Karpas-422 (cell line): ENCODE data around the gene DLD. TPM values are rescaled to one million over a fixed set of nuclear protein-coding genes. Genes with fewer than 3 reads are reported as not detected.

Experiments used
- DNase-seq: peaks from one replicate; pipeline ENCODE4 v3.0.0-alpha.2; 2015
- H2AFZ ChIP-seq: fragments of 200-600 bp; sonication (generic); 2 replicates; pipeline ENCODE4 v1.6.1; 2014; ENCODE audit warnings: antibody characterized with exemption, low read length, mixed read lengths
- H3K27ac ChIP-seq: fragments of 200-600 bp; sonication (generic); 2 replicates; pipeline ENCODE4 v1.5.1; 2014; ENCODE audit warnings: mild to moderate bottlenecking, low read length, moderate library complexity
- H3K27me3 ChIP-seq: fragments of 200-600 bp; sonication (generic); 2 replicates; pipeline ENCODE4 v1.6.1; 2014; ENCODE audit warnings: low read length, mixed read lengths
- H3K36me3 ChIP-seq: fragments of 200-600 bp; sonication (generic); 2 replicates; pipeline ENCODE4 v1.6.1; 2014; ENCODE audit warnings: low read length, mixed read lengths; ENCODE audit not compliant: insufficient read depth
- H3K4me1 ChIP-seq: fragments of 200-600 bp; sonication (generic); 2 replicates; pipeline ENCODE4 v1.6.1; 2014; ENCODE audit warnings: mild to moderate bottlenecking, low read length, mixed read lengths
- H3K4me2 ChIP-seq: fragments of 200-600 bp; sonication (generic); 2 replicates; pipeline ENCODE4 v1.6.1; 2014; ENCODE audit warnings: low read length, low read depth, mild to moderate bottlenecking; ENCODE audit not compliant: poor library complexity, severe bottlenecking
- H3K4me3 ChIP-seq: fragments of 200-600 bp; sonication (generic); 2 replicates; pipeline ENCODE4 v1.5.1; 2014; ENCODE audit warnings: mild to moderate bottlenecking, antibody characterized with exemption, low read length, mixed read lengths
- H3K79me2 ChIP-seq: fragments of 200-600 bp; sonication (generic); 2 replicates; pipeline ENCODE4 v1.6.1; 2014; ENCODE audit warnings: mild to moderate bottlenecking, low read length, mixed read lengths
- H3K9ac ChIP-seq: fragments of 200-600 bp; sonication (generic); 2 replicates; pipeline ENCODE4 v1.6.0; 2014; ENCODE audit warnings: low read length
- H3K9me2 ChIP-seq: fragments of 200-600 bp; sonication (generic), shearing (Covaris generic); replicated peaks from 2 replicates; pipeline ENCODE4 v1.6.0; 2014; ENCODE audit warnings: mild to moderate bottlenecking, low read length, moderate library complexity; ENCODE audit not compliant: insufficient read depth
- H3K9me3 ChIP-seq: fragments of 300-700, 200-600 bp; sonication (generic); 2 replicates; pipeline ENCODE4 v1.6.1; 2014; ENCODE audit warnings: low read length, mixed read lengths
- H4K20me1 ChIP-seq: fragments of 200-600 bp; sonication (generic); 2 replicates; pipeline ENCODE4 v1.6.1; 2014; ENCODE audit warnings: mild to moderate bottlenecking, antibody characterized with exemption, low read length, low read depth; ENCODE audit not compliant: insufficient read depth
- total RNA-seq: library from RNA; depleted of rRNA; stranded (reverse); fragments of >200 nt; shearing (Covaris generic); gene quantifications from 2 replicates; pipeline ENCODE4 v1.2.3, GENCODE V29; 2014; ENCODE audit warnings: low replicate concordance

The DLD gene
- total RNA-seq, 1 experiment from 2014 or later: 103 TPM

DNA sequence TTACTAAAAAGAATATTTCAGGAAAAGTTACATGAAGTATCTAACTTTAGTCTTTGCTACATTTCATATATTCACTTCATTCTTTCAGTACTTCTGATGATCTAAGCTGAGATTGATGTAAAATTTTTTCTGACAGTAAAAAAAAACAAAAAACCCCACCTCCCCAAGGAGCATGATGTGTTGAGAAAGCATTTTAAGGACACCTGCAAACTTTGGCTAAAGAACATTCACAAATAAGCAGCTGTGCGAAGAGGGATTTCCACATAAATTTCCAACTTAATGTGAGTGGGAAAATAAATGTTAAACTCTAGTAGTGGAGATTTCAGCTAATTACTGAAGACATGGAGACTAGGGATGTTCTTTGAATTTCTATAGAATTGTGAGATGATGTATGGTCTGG, 35.5 kb downstream of the DLD start:
- Histone ChIP-seq H3K4me3 (no peak overlapping the region), H3K9me2 (no peaks in the 10 kb centered on the region), H3K4me1 (peaks cover 23% of the 10 kb centered on the region), H4K20me1 (no peaks in the 10 kb centered on the region), H3K4me2 (no peak overlapping the region), H3K9ac (no peak overlapping the region), H2AFZ (no peak overlapping the region), H3K27ac (no peak overlapping the region), H3K79me2 (peaks cover 13% of the 10 kb centered on the region; the same call in 1 of the 2 replicates), H3K36me3 (peaks cover 31% of the 10 kb centered on the region), H3K27me3 (no peaks in the 10 kb centered on the region), H3K9me3 (no peaks in the 10 kb centered on the region)
- no peak for DNase-seq

DNA sequence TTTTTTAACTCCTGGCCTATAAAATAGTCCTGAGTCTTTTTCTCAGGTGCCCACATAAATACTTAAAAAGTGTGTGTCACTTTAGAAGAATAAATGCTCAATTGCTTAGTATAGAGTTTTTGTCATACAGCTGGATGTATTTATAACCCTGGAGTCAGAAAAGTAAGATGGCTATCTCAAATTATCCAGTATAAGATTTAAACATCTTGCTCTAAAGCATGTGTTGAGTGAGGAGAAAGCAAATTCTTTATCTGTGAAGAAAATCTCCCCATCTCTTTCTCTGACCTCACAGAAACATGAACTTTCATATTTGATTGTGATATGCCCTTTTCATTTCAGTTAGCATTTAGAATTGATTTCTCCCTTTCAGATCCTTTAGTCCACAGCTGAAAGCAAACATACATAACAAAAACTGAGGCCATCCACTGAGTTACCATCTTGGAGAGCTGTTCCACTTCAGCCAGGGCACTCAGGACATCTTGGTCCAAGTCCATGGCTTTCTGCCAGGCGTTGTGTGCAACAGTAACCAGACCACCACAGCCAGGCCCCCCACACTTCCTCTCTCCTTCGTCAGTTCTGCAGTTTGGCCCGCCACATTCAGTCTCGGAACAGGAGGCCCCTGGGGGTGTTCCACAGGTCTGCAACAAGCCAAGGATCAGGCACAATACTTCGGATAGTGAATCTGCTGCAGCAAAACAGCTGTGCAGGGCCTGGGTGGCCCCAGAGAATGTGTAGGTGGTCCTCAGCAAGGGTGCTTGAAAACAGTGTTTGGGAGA, 40.9 kb downstream of the DLD start:
- Histone ChIP-seq H3K9me3 (no peaks in the 10 kb centered on the region), H3K27me3 (no peaks in the 10 kb centered on the region), H3K9me2 (no peaks in the 10 kb centered on the region), H3K4me3 (no peak overlapping the region), H3K79me2 (no peaks in the 10 kb centered on the region), H3K9ac (no peak overlapping the region), H2AFZ (no peak overlapping the region), H3K4me1 (no peaks in the 10 kb centered on the region), H3K4me2 (no peak overlapping the region), H3K27ac (no peak overlapping the region), H4K20me1 (no peaks in the 10 kb centered on the region), H3K36me3 (peaks cover 2% of the 10 kb centered on the region; the same call in 1 of the 2 replicates)
- no peak for DNase-seq

DNA sequence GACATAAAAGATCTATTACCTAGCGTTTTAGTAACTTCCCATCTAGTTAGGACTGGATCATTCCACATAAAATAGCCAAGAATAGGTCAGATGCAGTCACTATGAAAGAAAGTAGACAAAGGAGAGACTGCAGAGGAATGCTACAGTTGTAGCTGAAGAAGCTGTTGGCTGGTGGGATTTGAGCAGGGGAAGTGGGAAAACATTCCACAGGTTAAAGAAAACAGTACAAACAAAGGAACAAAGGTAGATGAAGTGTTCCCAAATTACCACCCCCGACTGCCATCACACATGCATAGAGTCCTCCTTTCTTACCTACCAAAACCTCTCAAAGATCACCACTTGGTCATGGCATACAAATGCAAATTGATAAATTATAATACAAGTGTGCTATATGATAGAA, 41.8 kb downstream of the DLD start:
- no peak overlapping the region for H3K9ac ChIP-seq
- no peaks in the 10 kb centered on the region for H3K79me2 ChIP-seq

GRCh38 chr7:107933386-107934013, 42.5 kb downstream of the DLD start:
- Histone ChIP-seq H3K36me3 (peaks cover 2% of the 10 kb centered on the region; the same call in 1 of the 2 replicates), H4K20me1 (no peaks in the 10 kb centered on the region), H3K27ac (no peak overlapping the region), H3K27me3 (no peaks in the 10 kb centered on the region), H3K4me2 (no peak overlapping the region), H3K9me3 (no peaks in the 10 kb centered on the region), H3K9me2 (no peaks in the 10 kb centered on the region), H3K4me3 (no peak overlapping the region), H3K9ac (no peak overlapping the region), H2AFZ (no peak overlapping the region), H3K4me1 (no peaks in the 10 kb centered on the region), H3K79me2 (no peaks in the 10 kb centered on the region)
- DNase-seq: no peak

More for the DNA sequence above, 41.8 kb downstream of the DLD start:
- no peak for DNase-seq
- no peak overlapping the region for H3K4me3 ChIP-seq
- peaks cover 2% of the 10 kb centered on the region; the same call in 1 of the 2 replicates for H3K36me3 ChIP-seq
- H3K9me3 ChIP-seq: no peaks in the 10 kb centered on the region
- no peak overlapping the region for H2AFZ ChIP-seq
- H3K9me2 ChIP-seq: no peaks in the 10 kb centered on the region
- no peak overlapping the region for H3K4me2 ChIP-seq
- H3K4me1 ChIP-seq: no peaks in the 10 kb centered on the region
- H3K27me3 ChIP-seq: no peaks in the 10 kb centered on the region
- H3K27ac ChIP-seq: no peak overlapping the region
- H4K20me1 ChIP-seq: no peaks in the 10 kb centered on the region

DNA sequence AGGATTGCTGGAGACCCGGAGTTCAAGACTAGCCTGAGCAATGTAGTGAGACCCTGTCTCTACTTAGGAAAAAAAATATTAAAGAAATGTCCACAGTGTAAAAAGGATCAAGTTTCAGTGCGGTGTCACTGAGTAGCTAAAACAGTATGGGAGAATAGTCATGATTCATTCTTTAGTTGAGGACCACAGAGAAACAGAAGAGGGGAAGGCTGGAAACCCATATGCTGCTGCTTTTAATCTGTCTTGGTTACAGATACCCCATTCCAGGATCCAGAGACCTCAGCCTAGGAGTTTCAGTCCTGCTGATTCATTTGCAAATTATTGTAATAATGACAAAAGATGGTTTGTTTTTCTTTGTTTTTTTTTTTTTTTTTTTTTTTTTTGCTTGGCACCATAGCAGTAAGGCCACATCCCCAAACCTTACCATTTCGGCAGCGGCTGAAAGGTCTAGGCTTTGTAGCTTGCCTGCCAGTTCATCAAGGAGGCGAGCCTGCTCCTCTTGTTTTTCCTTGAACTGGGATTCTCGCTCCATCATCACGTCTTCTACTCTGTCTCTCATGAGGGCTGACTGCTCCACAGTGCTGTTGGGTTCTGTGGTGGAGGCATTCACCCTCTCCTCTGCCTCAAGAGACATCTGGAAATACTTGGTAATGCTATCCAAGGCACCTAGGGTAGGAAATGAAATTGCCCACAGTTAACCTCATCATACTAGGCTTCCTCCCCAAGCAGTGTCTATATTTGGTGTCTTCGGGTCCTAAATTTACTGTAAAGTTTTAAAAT, 44.2 kb downstream of the DLD start:
- Histone ChIP-seq H3K27me3 (no peaks in the 10 kb centered on the region), H3K9me2 (no peaks in the 10 kb centered on the region)

DNA sequence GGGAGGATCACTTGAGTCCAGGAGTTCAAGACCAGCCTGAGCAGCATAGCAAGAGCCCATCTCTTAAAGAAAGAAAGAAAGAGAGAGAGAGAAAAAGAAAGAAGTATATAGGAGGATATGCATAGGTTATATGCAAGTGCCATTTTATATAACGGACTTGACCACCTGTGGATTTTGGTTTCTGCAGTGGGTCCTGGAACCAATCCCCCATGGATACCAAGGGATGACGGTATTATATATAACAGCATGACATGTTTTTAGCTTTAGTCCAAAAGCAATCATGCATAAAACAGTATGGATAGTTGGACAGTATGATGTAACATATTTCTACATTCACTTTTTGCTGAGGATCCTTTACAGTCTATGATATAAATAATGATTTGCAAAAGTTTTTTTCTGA, 45.3 kb downstream of the DLD start:
- H3K36me3 ChIP-seq: no peaks in the 10 kb centered on the region; the same call in none of the 2 replicates
- no peak overlapping the region for H2AFZ ChIP-seq
- no peaks in the 10 kb centered on the region for H4K20me1 ChIP-seq
- no peaks in the 10 kb centered on the region for H3K79me2 ChIP-seq
- no peaks in the 10 kb centered on the region for H3K9me2 ChIP-seq
- no peak for DNase-seq
- no peaks in the 10 kb centered on the region for H3K9me3 ChIP-seq
- H3K4me2 ChIP-seq: no peak overlapping the region
- no peak overlapping the region for H3K4me3 ChIP-seq
- no peak overlapping the region for H3K9ac ChIP-seq
- H3K27ac ChIP-seq: no peak overlapping the region
- H3K4me1 ChIP-seq: no peaks in the 10 kb centered on the region
- H3K27me3 ChIP-seq: no peaks in the 10 kb centered on the region

More for the DNA sequence above, 44.2 kb downstream of the DLD start:
- no peak overlapping the region for H3K4me3 ChIP-seq
- no peak overlapping the region for H3K27ac ChIP-seq
- H3K79me2 ChIP-seq: no peaks in the 10 kb centered on the region
- H3K36me3 ChIP-seq: peaks cover 2% of the 10 kb centered on the region
- H2AFZ ChIP-seq: no peak overlapping the region
- no peak for DNase-seq
- H3K4me1 ChIP-seq: no peaks in the 10 kb centered on the region
- no peak overlapping the region for H3K9ac ChIP-seq
- H3K4me2 ChIP-seq: no peak overlapping the region
- H3K9me3 ChIP-seq: no peaks in the 10 kb centered on the region
- no peaks in the 10 kb centered on the region for H4K20me1 ChIP-seq

DNA sequence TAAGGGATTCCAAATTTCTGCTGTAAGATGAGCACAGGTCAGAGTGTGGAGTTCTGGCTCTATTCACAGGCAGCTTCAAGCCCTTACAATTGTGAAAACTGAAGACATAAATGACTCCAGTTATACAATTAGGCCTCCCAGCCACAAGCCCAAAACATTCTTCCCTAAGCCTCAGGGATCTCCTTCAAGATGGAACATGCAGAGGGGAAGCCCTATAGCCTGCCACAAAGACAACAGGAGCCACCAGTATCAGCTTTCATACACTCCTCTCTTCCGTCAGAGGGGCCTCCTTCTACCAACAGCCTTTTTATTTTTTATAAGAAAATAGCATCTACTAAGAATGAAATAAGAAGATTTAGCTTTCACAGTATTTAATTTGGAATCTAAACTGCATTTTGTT, 46.5 kb downstream of the DLD start:
- Histone ChIP-seq H3K9me3 (no peaks in the 10 kb centered on the region), H3K9ac (no peak overlapping the region), H3K9me2 (no peaks in the 10 kb centered on the region), H2AFZ (no peak overlapping the region), H3K27ac (no peak overlapping the region), H3K79me2 (no peaks in the 10 kb centered on the region), H4K20me1 (no peaks in the 10 kb centered on the region), H3K4me1 (no peaks in the 10 kb centered on the region), H3K27me3 (no peaks in the 10 kb centered on the region), H3K4me2 (no peak overlapping the region), H3K36me3 (no peaks in the 10 kb centered on the region; the same call in 1 of the 2 replicates), H3K4me3 (no peak overlapping the region)
- no peak for DNase-seq
